ENCODE data around the gene GRID2. TPM values are rescaled to one million over a fixed set of nuclear protein-coding genes. Genes with fewer than 3 reads are reported as not detected.

Gene GRID2
- total RNA-seq, 1 donor from 2014 or later: 11.6 TPM

DNA sequence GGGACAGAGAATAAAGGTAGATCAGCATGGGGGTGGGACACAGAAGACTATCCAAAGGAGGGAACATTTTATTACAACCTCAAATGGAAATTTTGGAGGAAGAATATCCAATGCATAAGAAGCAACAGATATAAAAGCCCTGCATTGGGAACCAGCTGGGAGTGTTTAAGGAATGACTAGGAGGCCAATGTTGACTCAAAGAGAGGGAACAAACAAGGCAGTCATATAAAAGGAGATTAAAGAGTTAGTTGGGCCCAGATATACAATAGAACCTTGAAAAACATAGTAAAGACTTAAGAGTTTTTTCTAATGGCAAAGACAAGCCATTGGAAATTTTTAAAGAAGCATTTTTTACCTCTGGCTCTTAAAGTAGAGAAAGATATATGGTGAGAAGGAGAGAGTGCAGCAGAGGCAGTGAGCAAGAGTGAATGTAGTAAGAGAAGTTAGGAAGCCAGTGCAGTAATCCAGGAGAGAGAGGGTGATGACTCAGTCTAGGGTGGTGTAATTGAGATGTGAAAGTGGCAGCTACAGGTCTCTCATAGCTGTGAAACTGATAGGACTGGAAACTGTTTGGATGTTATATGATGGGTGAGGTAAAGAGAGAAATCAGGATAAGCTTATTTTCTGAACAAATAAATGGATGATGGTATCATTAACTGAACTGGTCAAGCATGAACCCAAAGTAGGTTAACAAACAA lies 1342.6 kb downstream of the GRID2 start:
- no peak for DNase-seq (ENCODE audit: low spot score)
- H3K4me3 Mint-ChIP-seq (ENCODE audit: unreplicated experiment): no peak overlapping the region
- no peak overlapping the region for H3K27ac Mint-ChIP-seq (ENCODE audit: unreplicated experiment)
- H3K9me3 Mint-ChIP-seq (ENCODE audit: unreplicated experiment): no peaks in the 10 kb centered on the region
- no peaks in the 10 kb centered on the region for H3K27me3 Mint-ChIP-seq (ENCODE audit: unreplicated experiment)
- H3K36me3 Mint-ChIP-seq (ENCODE audit: low read depth, unreplicated experiment): no peaks in the 10 kb centered on the region
- no peak for TF ChIP-seq CTCF (IDR thresholded peaks at IDR 0.05; ENCODE audit: unreplicated experiment)
- H3K4me1 Mint-ChIP-seq (ENCODE audit: unreplicated experiment): no peaks in the 10 kb centered on the region

- H3K27ac Mint-ChIP-seq (ENCODE audit: unreplicated experiment): no peak overlapping the region
- H3K4me3 Mint-ChIP-seq (ENCODE audit: unreplicated experiment): no peak overlapping the region
These were observed 1344.5 kb downstream of the GRID2 start for GRCh38 chr4:93648258-93648657.

GRCh38 chr4:93649828-93650227 lies 1346.1 kb downstream of the GRID2 start:
- H3K4me1 Mint-ChIP-seq (ENCODE audit: unreplicated experiment): no peaks in the 10 kb centered on the region
- DNase-seq (ENCODE audit: low spot score): no peak
- no peaks in the 10 kb centered on the region for H3K36me3 Mint-ChIP-seq (ENCODE audit: low read depth, unreplicated experiment)
- no peaks in the 10 kb centered on the region for H3K9me3 Mint-ChIP-seq (ENCODE audit: unreplicated experiment)
- H3K4me3 Mint-ChIP-seq (ENCODE audit: unreplicated experiment): no peak overlapping the region
- no peaks in the 10 kb centered on the region for H3K27me3 Mint-ChIP-seq (ENCODE audit: unreplicated experiment)
- H3K27ac Mint-ChIP-seq (ENCODE audit: unreplicated experiment): no peak overlapping the region
- no peak for TF ChIP-seq CTCF (IDR thresholded peaks at IDR 0.05; ENCODE audit: unreplicated experiment)

More at GRCh38 chr4:93648258-93648657, 1344.5 kb downstream of the GRID2 start:
- Mint-ChIP-seq H3K4me1 (ENCODE audit: unreplicated experiment) (no peaks in the 10 kb centered on the region), H3K36me3 (ENCODE audit: low read depth, unreplicated experiment) (no peaks in the 10 kb centered on the region), H3K27me3 (ENCODE audit: unreplicated experiment) (no peaks in the 10 kb centered on the region), H3K9me3 (ENCODE audit: unreplicated experiment) (no peaks in the 10 kb centered on the region)
- TF ChIP-seq CTCF (IDR thresholded peaks at IDR 0.05; ENCODE audit: unreplicated experiment): no peak
- no peak for DNase-seq (ENCODE audit: low spot score)

DNA sequence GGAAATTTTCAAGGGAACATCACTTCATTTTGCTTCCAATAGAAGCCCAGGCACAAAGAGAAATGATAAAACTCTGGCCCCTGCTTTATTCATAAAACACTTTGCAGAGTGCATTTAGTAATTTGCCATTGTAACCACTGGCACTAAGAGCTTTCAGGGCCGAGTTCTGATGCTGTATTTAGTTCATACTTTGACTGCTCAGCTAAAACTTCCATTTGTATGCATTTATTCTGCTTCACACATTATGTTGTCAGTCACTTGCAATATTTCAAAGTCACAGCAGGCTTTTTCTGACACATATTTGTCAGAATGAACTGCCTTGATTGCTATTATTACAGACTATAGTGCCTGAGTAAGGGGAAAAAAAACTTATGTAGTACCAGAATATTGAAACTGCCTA lies 1350.4 kb downstream of the GRID2 start:
- Mint-ChIP-seq H3K36me3 (ENCODE audit: low read depth, unreplicated experiment) (no peaks in the 10 kb centered on the region), H3K27me3 (ENCODE audit: unreplicated experiment) (no peaks in the 10 kb centered on the region), H3K9me3 (ENCODE audit: unreplicated experiment) (no peaks in the 10 kb centered on the region), H3K27ac (ENCODE audit: unreplicated experiment) (no peak overlapping the region), H3K4me1 (ENCODE audit: unreplicated experiment) (no peaks in the 10 kb centered on the region), H3K4me3 (ENCODE audit: unreplicated experiment) (no peak overlapping the region)
- TF ChIP-seq CTCF (IDR thresholded peaks at IDR 0.05; ENCODE audit: unreplicated experiment): no peak
- DNase-seq (ENCODE audit: low spot score): no peak

DNA sequence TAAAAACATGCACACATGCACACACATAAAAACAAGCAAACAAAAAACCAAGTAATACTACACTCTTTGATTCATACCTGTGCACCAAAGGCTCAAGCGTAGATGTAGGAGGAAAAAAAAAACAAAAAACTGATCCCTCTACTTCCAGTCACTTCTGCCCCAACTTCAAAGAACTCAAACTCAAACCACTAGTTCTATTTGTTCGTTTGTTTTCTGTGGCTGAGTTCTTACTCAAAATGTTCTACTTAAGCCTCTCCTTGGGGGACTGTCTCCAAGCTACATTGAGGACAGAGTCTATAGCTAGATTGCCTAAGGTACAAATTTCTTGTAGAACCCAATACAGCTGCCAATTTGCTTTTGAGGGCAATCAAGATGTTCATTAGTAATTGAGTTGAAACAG lies 1353.8 kb downstream of the GRID2 start:
- no peak for TF ChIP-seq CTCF (IDR thresholded peaks at IDR 0.05; ENCODE audit: unreplicated experiment)
- Mint-ChIP-seq H3K4me3 (ENCODE audit: unreplicated experiment) (no peak overlapping the region), H3K27me3 (ENCODE audit: unreplicated experiment) (no peaks in the 10 kb centered on the region), H3K36me3 (ENCODE audit: low read depth, unreplicated experiment) (no peaks in the 10 kb centered on the region), H3K9me3 (ENCODE audit: unreplicated experiment) (no peaks in the 10 kb centered on the region), H3K27ac (ENCODE audit: unreplicated experiment) (no peak overlapping the region), H3K4me1 (ENCODE audit: unreplicated experiment) (no peaks in the 10 kb centered on the region)
- no peak for DNase-seq (ENCODE audit: low spot score)
